Body of pancreas (tissue), 4 donors: ENCODE results near the gene NAALAD2. TPM values are rescaled to one million over a fixed set of nuclear protein-coding genes. Genes with fewer than 3 reads are reported as not detected.
A peak's percentile ranks its signal among the peaks of the same experiment; 100 is the strongest.

ENCODE experiments used
- ATAC-seq: fragments of 150-250 bp; one replicate; pipeline ENCODE4 v1.9.1; 2016
- DNase-seq, 4 donors: peaks; one replicate each; pipeline ENCODE4 v3.0.0-alpha.2; 2019
- H3K27ac ChIP-seq, 4 donors: fragments of 200-600 bp; sonication (generic); 1 replicate in 3 of 4; 2 replicates in 1 of 4; pipeline versions ENCODE4 v1.5.1 to v1.6.1; 2016 to 2019; ENCODE audit warnings: mild to moderate bottlenecking in 1 of 4, mixed read lengths in 1 of 4, moderate library complexity in 1 of 4
- H3K27me3 ChIP-seq, 2 donors: fragments of 200-600 bp; sonication (generic); one replicate each; pipeline ENCODE4 v1.6.0; 2016; ENCODE audit warnings: mild to moderate bottlenecking in 1 of 2
- H3K36me3 ChIP-seq, 2 donors: fragments of 200-600 bp; sonication (generic); replicated peaks in 1 of 2; 2 replicates each; pipeline ENCODE4 v1.5.1; 2016; ENCODE audit warnings: low read depth in 2 of 2; ENCODE audit not compliant: insufficient read depth in 1 of 2
- H3K4me1 ChIP-seq: fragments of 200-600 bp; sonication (generic); one replicate; pipeline ENCODE4 v1.6.0; 2016
- H3K4me3 ChIP-seq, 2 donors: fragments of 200-600 bp; sonication (generic); 1 replicate in 1 of 2; 2 replicates in 1 of 2; pipeline ENCODE4 v1.5.1; 2016 to 2019
- H3K9me3 ChIP-seq, 3 donors: fragments of 200-600 bp; sonication (generic); 1 replicate in 2 of 3; 2 replicates in 1 of 3; pipeline ENCODE4 v1.5.1; 2016
- CTCF ChIP-seq, 7 experiments: fragments of 450-650 bp in 4 of 7; fragments of 200-600 bp in 3 of 7; sonication (generic) in 3 of 7; IDR thresholded peaks; one replicate each; pipeline ENCODE4 v1.5.1; 2016 to 2019; ENCODE audit warnings: antibody characterized with exemption in 7 of 7
- POLR2A ChIP-seq, 3 donors: fragments of 450-650 bp; IDR thresholded peaks; one replicate each; pipeline ENCODE4 v1.6.1; 2016; ENCODE audit warnings: antibody characterized with exemption in 3 of 3, mild to moderate bottlenecking in 2 of 3
- WGBS, 2 donors: methylation state at CpG; one replicate each; pipeline ENCODE4 v1.1.5; 2017; 5-methylcytosine and 5-hydroxymethylcytosine counted together
- intact Hi-C: fragments of 100-400 bp; cut with DNase I; formaldehyde crosslinking; loops from one replicate; pipeline ENCODE4 v1.15.1; 2023
- total RNA-seq, 2 donors: library from RNA; depleted of rRNA; stranded (reverse); fragments of >200 nt; gene quantifications; one replicate each; pipeline ENCODE4 v1.1.0, GENCODE V29; 2016

The NAALAD2 gene
- total RNA-seq, 2 donors from 2014 or later, result 1.6 TPM; not detected in 1

- Histone ChIP-seq H3K27me3 (no peaks in the 10 kb centered on the region), H3K27ac (peak within 1 kb of the TSS; percentile 83 to 91 (median 85)), H3K9me3 (no peaks in the 10 kb centered on the region), H3K4me1 (peaks cover 29% of the 10 kb centered on the region), H3K4me3 (peak within 1 kb of the TSS; percentile 67), H3K36me3 (no peaks in the 10 kb centered on the region)
- TF ChIP-seq POLR2A (IDR thresholded peaks at IDR 0.05), result peak; percentile 90 to 94 (median 91)
- no peak for TF ChIP-seq CTCF (IDR thresholded peaks at IDR 0.05)
- DNase-seq (peak; percentile 93 to 95 (median 94)), ATAC-seq (peak; percentile 98)
- WGBS, 2 donors, result 0 to 2% methylated on average over 39 to 71 of the region's 71 CpGs
- intact Hi-C loops, result no loop called here
These were observed 88.2 kb downstream of the NAALAD2 start, which contains the start of gene CHORDC1 for GRCh38 chr11:90222459-90223247. TSS of gene CHORDC1 (minus strand) at chr11:90223049. CDS start at chr11:90222954, 95 bp downstream.

GRCh38 chr11:90223248-90223585, 88.8 kb downstream of the NAALAD2 start:
- WGBS, 2 donors, result 0 to 1% methylated on average over 12 of the region's 12 CpGs
- no peaks in the 10 kb centered on the region for H3K27me3 ChIP-seq
- H3K27ac ChIP-seq, result peak overlapping the region; percentile 83 to 91 (median 85)
- ATAC-seq (peak; percentile 49), DNase-seq (no peak)
- H3K36me3 ChIP-seq, result no peaks in the 10 kb centered on the region
- peak overlapping the region; percentile 67 for H3K4me3 ChIP-seq
- intact Hi-C loops, result no loop called here
- H3K9me3 ChIP-seq, result no peaks in the 10 kb centered on the region
- H3K4me1 ChIP-seq, result peaks cover 29% of the 10 kb centered on the region
- no peak for TF ChIP-seq CTCF (IDR thresholded peaks at IDR 0.05)
- peak in 2 of 3 donors; percentile 35 to 36 for TF ChIP-seq POLR2A (IDR thresholded peaks at IDR 0.05)

- H3K4me3 ChIP-seq, result no peak overlapping the region
- H3K27ac ChIP-seq, result no peak overlapping the region
- WGBS, 2 donors, result 89 to 96% methylated on average over 3 of the region's 3 CpGs
- no peaks in the 10 kb centered on the region for H3K27me3 ChIP-seq
- TF ChIP-seq POLR2A (IDR thresholded peaks at IDR 0.05) (no peak), CTCF (IDR thresholded peaks at IDR 0.05) (no peak)
- DNase-seq (no peak), ATAC-seq (no peak)
- intact Hi-C loops, result no loop called here
- peaks cover 10% of the 10 kb centered on the region for H3K4me1 ChIP-seq
- no peaks in the 10 kb centered on the region for H3K9me3 ChIP-seq
- H3K36me3 ChIP-seq, result no peaks in the 10 kb centered on the region
These were observed 93.6 kb downstream of the NAALAD2 start for GRCh38 chr11:90228056-90228455.

- Histone ChIP-seq H3K4me3 (no peak overlapping the region), H3K9me3 (no peaks in the 10 kb centered on the region), H3K27ac (no peak overlapping the region), H3K36me3 (no peaks in the 10 kb centered on the region), H3K27me3 (no peaks in the 10 kb centered on the region), H3K4me1 (no peaks in the 10 kb centered on the region)
- DNase-seq (no peak), ATAC-seq (no peak)
- intact Hi-C loops, result no loop called here
- TF ChIP-seq CTCF (IDR thresholded peaks at IDR 0.05) (no peak), POLR2A (IDR thresholded peaks at IDR 0.05) (no peak)
- WGBS, 2 donors, result 71 to 100% methylated on average over 1 of the region's 1 CpG
These were observed 95.3 kb downstream of the NAALAD2 start for GRCh38 chr11:90229791-90230190.

GRCh38 chr11:90234977-90235376, 100.5 kb downstream of the NAALAD2 start:
- no peaks in the 10 kb centered on the region for H3K27me3 ChIP-seq
- H3K36me3 ChIP-seq, result no peaks in the 10 kb centered on the region
- intact Hi-C loops, result no loop called here
- no peak overlapping the region for H3K27ac ChIP-seq
- no peak for TF ChIP-seq CTCF (IDR thresholded peaks at IDR 0.05)
- no peak overlapping the region for H3K4me3 ChIP-seq
- no peak for ATAC-seq
- WGBS, 2 donors, result 45 to 58% methylated on average over 2 of the region's 2 CpGs
- no peak for DNase-seq
- no peaks in the 10 kb centered on the region for H3K4me1 ChIP-seq
- no peaks in the 10 kb centered on the region for H3K9me3 ChIP-seq
